Upper lobe of left lung (tissue), 4 donors: Measurements from ENCODE around the gene PPP6C.
"Not testable (repeated sequence)": the region's sequence is repeated elsewhere in the genome, so short reads cannot be mapped to it uniquely, and the experiment has no call there.

Experiments
- POLR2A ChIP-seq, 4 donors: fragments of 450-650 bp; IDR thresholded peaks; one replicate each; pipeline ENCODE4 v1.5.1; 2016 to 2017; ENCODE audit warnings: antibody characterized with exemption in 4 of 4, mild to moderate bottlenecking in 2 of 4
- TF ChIP-seq, protein P1 (sequence below), 6 experiments: fragments of 450-650 bp in 4 of 6; fragments of 200-600 bp in 2 of 6; sonication (generic) in 2 of 6; IDR thresholded peaks; one replicate each; pipeline ENCODE4 v1.5.1; 2016 to 2019; ENCODE audit warnings: antibody characterized with exemption in 6 of 6

DNA sequence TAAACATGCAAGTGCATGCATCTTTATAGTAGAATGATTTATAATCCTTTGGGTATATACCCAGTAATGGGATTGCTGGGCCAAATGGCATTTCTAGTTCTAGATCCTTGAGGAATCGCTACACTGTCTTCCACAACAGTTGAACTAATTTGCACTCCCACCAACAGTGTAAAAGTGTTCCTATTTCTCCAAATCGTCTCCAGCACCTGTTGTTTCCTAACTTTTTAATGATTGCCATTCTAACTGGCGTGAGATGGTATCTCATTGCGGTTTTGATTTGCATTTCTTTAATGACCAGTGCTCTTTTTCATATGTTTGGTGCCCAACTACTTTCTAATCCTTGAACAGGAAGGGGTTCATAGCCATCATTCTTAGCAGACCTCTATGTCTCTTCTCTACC, 7.8 kb downstream of the PPP6C start:
- TF ChIP-seq, protein P1, sequence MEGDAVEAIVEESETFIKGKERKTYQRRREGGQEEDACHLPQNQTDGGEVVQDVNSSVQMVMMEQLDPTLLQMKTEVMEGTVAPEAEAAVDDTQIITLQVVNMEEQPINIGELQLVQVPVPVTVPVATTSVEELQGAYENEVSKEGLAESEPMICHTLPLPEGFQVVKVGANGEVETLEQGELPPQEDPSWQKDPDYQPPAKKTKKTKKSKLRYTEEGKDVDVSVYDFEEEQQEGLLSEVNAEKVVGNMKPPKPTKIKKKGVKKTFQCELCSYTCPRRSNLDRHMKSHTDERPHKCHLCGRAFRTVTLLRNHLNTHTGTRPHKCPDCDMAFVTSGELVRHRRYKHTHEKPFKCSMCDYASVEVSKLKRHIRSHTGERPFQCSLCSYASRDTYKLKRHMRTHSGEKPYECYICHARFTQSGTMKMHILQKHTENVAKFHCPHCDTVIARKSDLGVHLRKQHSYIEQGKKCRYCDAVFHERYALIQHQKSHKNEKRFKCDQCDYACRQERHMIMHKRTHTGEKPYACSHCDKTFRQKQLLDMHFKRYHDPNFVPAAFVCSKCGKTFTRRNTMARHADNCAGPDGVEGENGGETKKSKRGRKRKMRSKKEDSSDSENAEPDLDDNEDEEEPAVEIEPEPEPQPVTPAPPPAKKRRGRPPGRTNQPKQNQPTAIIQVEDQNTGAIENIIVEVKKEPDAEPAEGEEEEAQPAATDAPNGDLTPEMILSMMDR (IDR thresholded peaks at IDR 0.05): not testable (repeated sequence)
- not testable (repeated sequence) for TF ChIP-seq POLR2A (IDR thresholded peaks at IDR 0.05)
